PC-3 (cell line): Measurements from ENCODE around the gene ABTB2.

Experiments used
- CTCF ChIP-seq: fragments of 300-600 bp; sonication (generic); conservative IDR thresholded peaks from 2 replicates; pipeline ENCODE4 v1.5.1; 2017; ENCODE audit warnings: antibody characterized with exemption, low read depth, mild to moderate bottlenecking, low read length
- EZH2 ChIP-seq: fragments of 300-600 bp; sonication (generic); IDR thresholded peaks from one replicate; pipeline ENCODE4 v1.6.1; 2017; ENCODE audit warnings: antibody characterized with exemption, mild to moderate bottlenecking, low read length; ENCODE audit not compliant: unreplicated experiment
- EZH2phosphoT487 ChIP-seq: fragments of 300-600 bp; sonication (generic); IDR thresholded peaks from 2 replicates; pipeline ENCODE4 v1.6.1; 2018; ENCODE audit warnings: mild to moderate bottlenecking, antibody characterized with exemption, low read length, borderline replicate concordance

DNA sequence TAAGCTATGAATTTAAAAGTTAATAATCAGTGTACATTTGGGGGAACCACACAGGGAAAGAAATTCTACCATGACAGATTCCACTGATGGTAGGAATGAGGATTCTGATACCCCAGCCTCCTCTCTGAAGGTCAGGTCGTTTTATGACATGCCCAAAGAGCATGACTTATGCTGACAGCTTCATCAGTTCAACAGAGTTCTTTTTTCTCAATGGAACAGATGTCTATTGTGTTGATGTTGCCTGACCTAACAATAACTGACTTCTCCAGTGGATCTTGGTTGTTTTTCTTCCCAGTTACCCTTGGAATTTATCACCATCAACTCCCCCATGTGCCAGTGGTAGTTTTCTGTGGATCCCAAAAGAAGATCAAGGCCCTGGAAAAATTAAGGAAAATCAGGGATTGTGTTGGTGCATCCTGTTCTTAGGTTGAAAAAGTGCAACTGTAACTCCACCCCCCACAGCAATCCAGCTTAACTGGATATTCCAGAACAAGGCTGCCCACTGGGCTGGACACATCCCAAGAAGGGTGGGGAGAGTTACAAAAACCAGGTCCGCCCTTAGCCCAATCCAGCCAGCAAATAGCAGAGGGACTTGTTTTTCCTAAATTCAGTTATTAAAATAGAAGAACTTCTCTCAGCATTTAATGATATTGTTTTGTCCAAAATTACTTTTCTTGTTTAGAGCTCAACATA lies 49.5 kb upstream of the ABTB2 start:
- TF ChIP-seq CTCF (no peak), EZH2phosphoT487 (no peak), EZH2 (no peak)
